Right lobe of liver (tissue), 4 donors: ENCODE results near the gene DUOX2.

Experiments used
- POLR2A ChIP-seq: fragments of 450-650 bp; IDR thresholded peaks from one replicate; pipeline ENCODE4 v1.6.1; 2017; ENCODE audit warnings: antibody characterized with exemption, mild to moderate bottlenecking
- TF ChIP-seq, protein P1 (sequence below), 4 donors: fragments of 200-600 bp in 3 of 4; fragments of 450-650 bp in 1 of 4; IDR thresholded peaks; one replicate each; pipeline versions ENCODE4 v1.5.1 to v1.8.0; 2016 to 2022; ENCODE audit warnings: antibody characterized with exemption in 4 of 4, mild to moderate bottlenecking in 2 of 4
- donor health status: DM: no; HTN: no; CAD: no.
- donor health status: DM: no; HTN: no; CAD: no.
- donor health status: DM: no; HTN: yes; CAD: no.

DNA sequence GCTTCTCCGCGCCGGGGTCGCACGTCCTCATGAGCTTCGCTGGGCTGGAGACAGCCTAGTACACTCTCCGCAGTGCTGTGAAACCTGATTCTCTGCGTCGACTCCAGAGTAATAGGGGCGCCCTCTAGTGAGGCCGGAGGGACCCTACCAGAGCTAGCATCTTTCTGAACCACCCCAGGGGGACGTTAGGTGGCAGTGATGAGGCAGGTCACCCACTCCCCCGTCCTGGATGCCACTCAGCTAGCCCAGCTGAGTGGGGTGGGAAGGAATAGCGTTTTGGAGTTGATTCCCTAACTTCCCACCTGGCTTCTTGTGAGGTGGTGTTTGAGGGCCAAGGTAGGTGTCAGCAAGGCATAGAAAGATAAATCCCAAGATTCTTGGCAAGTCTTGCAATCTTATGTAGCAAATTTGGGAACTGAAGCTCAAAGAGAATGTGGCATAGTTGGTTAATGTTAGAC is 4.2 kb upstream of the DUOX2 start:
- TF ChIP-seq, protein P1, sequence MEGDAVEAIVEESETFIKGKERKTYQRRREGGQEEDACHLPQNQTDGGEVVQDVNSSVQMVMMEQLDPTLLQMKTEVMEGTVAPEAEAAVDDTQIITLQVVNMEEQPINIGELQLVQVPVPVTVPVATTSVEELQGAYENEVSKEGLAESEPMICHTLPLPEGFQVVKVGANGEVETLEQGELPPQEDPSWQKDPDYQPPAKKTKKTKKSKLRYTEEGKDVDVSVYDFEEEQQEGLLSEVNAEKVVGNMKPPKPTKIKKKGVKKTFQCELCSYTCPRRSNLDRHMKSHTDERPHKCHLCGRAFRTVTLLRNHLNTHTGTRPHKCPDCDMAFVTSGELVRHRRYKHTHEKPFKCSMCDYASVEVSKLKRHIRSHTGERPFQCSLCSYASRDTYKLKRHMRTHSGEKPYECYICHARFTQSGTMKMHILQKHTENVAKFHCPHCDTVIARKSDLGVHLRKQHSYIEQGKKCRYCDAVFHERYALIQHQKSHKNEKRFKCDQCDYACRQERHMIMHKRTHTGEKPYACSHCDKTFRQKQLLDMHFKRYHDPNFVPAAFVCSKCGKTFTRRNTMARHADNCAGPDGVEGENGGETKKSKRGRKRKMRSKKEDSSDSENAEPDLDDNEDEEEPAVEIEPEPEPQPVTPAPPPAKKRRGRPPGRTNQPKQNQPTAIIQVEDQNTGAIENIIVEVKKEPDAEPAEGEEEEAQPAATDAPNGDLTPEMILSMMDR (IDR thresholded peaks at IDR 0.05): peak; percentile 94 to 100 (median 99)
- no peak for TF ChIP-seq POLR2A
